RWPE1 (cell line): ENCODE results near the gene ARHGEF1.

ENCODE experiments used
- CTCF ChIA-PET: fragments of 350-600 bp; sonication (Branson Sonifier 250); formaldehyde crosslinking; extraction: SDS; loops from one replicate; lab custom pipeline; 2021; lab: Yijun Ruan, JAX
- POLR2A ChIA-PET: fragments of 400-600 bp; formaldehyde crosslinking; extraction: SDS; loops from one replicate; lab custom pipeline; 2020; ENCODE audit warnings: antibody characterized with exemption; ENCODE audit not compliant: low non-redundant PET; lab: Yijun Ruan, JAX
- DNase-seq: peaks from one replicate; pipeline ENCODE4 v3.0.0; 2012; ENCODE audit warnings: low spot score
- H3K27ac ChIP-seq: fragments of 450-650 bp; 2 replicates; pipeline ENCODE4 v1.5.1; 2017
- CTCF ChIP-seq: fragments of 450-650 bp; conservative IDR thresholded peaks from 2 replicates; pipeline ENCODE4 v1.5.1; 2017; ENCODE audit warnings: low read depth, mild to moderate bottlenecking

Gene ARHGEF1

GRCh38 chr19:41928754-41929535, 46.0 kb downstream of the ARHGEF1 start:
- DNase-seq, result no peak
- POLR2A ChIA-PET, result no interaction called here
- no peak overlapping the region for H3K27ac ChIP-seq
- CTCF ChIA-PET, result interaction anchor here (1.1 kb wide), 1 partner anchor 17 kb away, joined by 6 read pairs; no protein-coding TSS in a partner anchor
- TF ChIP-seq CTCF, result no peak

- ChIA-PET CTCF (interaction anchor here (0.6 kb wide), 1 partner anchor 333 kb away, joined by 3 read pairs; no protein-coding TSS in a partner anchor), POLR2A (no interaction called here)
- H3K27ac ChIP-seq, result no peak overlapping the region
These were observed 46.6 kb downstream of the ARHGEF1 start for GRCh38 chr19:41929536-41930071.

GRCh38 chr19:41930322-41930722, 47.3 kb downstream of the ARHGEF1 start:
- TF ChIP-seq CTCF, result no peak
- CTCF ChIA-PET, result interaction anchor here (0.6 to 0.8 kb wide), 2 partner anchors 28 to 332 kb away, joined by 3 read pairs; no protein-coding TSS in a partner anchor
- H3K27ac ChIP-seq, result no peak overlapping the region
- DNase-seq, result no peak
- POLR2A ChIA-PET, result no interaction called here

More at GRCh38 chr19:41929536-41930071, 46.6 kb downstream of the ARHGEF1 start:
- no peak for DNase-seq
- TF ChIP-seq CTCF, result no peak

DNA sequence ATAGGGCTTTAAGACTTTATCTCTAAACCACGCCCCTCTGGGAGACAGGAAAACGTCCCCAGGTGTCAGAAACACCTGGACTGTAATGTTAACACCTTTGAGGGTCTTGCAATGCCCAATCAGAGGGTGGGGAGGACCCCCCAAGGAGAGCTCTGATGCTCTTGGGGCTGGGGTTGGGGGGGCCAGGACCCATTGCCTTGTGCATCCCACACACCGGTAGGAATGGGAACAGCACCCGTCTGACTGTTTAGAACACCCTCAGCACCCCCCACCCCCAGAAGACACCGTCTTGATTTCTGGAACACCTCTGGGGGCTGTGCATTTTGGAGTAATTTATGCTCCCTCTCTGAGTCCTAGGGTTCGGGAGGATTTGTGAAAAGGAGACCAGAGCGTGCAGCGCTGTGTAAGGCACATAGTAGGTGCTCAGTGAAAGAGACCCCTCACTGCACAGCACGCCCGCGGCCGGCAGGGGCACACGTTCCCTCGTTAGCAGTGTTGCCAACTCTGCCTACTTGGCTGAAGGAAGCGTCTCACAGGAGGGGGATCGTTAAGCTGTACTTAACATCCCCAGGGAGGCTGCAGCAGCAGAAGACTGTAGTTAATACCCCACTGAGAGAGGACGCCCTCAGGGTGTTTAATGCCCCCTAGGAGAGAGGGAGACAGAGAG, 48.1 kb downstream of the ARHGEF1 start:
- no peak overlapping the region for H3K27ac ChIP-seq
- no peak for TF ChIP-seq CTCF
- ChIA-PET POLR2A (no interaction called here), CTCF (interaction anchor here (0.8 kb wide), 1 partner anchor 27 kb away, joined by 3 read pairs; no protein-coding TSS in a partner anchor)
- no peak for DNase-seq

- no peak overlapping the region for H3K27ac ChIP-seq
- DNase-seq, result no peak
- CTCF ChIA-PET, result no interaction called here
- POLR2A ChIA-PET, result no interaction called here
- TF ChIP-seq CTCF, result no peak
These were observed 49.3 kb downstream of the ARHGEF1 start for GRCh38 chr19:41932259-41932719.

DNA sequence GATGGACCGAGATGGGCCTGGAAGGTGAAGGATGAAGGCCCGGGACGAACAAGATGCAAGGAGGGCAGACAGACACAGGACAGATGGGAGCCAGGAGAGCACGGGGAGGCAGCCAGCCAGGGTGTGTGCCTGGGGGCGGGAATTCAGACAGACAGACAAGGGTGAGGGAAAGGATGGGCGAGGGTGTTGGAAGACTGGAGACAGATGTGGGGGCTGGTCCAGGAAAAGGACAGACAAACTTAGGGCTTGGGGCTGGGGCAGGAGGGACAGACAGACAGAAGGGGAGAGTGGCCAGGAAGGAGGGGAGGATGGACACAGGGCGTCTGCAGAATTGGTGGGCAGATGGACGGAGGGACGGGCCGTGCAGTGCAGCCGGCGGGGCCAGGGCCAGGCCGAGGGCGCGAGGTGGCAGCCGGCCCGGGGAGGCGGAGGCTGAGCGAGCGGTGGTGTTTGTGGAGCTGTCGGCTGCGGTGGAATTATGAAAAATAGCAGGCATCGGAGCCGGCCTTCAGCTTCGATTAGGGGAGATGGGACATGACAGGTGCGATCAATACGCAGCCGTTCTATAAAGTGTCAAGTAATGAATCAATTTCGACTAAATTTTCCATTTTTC, 49.8 kb downstream of the ARHGEF1 start:
- POLR2A ChIA-PET, result no interaction called here
- no peak for TF ChIP-seq CTCF
- DNase-seq, result no peak
- CTCF ChIA-PET, result no interaction called here
- no peak overlapping the region for H3K27ac ChIP-seq
